ENCODE data around the gene ATP8A2.

The ATP8A2 gene

DNA sequence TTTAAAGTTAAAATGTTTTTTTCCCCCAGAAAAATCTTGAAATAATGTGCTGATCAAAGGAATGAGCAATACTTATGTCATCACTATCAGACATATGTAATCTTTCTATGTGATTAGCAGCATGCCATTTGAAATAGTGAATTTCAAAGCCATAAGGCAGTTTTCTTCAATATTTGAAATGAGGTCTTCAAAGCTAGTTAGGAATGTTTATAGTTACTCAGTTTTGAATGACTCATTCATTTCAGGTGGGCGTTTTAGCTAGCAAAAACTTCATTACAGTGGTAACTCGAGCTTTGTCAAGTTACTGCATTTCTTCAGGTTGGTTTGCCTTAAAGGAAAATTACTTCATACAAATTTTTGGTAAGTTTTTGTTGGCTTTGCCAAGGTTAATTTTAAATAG lies 102.1 kb downstream of the ATP8A2 start:
- no peak for DNase-seq (ENCODE audit: extremely low read depth, insufficient read length)
- no peak overlapping the region for H3K4me3 ChIP-seq (replicated peaks; ENCODE audit: low read depth, low read length)
- no peak for TF ChIP-seq CTCF (IDR thresholded peaks at IDR 0.05; ENCODE audit: insufficient read depth, low read length, poor library complexity, severe bottlenecking)
- no peaks in the 10 kb centered on the region for H3K36me3 ChIP-seq (ENCODE audit: control insufficient read depth, insufficient read depth, low read length)
- no peaks in the 10 kb centered on the region for H3K27me3 ChIP-seq (replicated peaks; ENCODE audit: control insufficient read depth, insufficient read depth, low read length)

DNA sequence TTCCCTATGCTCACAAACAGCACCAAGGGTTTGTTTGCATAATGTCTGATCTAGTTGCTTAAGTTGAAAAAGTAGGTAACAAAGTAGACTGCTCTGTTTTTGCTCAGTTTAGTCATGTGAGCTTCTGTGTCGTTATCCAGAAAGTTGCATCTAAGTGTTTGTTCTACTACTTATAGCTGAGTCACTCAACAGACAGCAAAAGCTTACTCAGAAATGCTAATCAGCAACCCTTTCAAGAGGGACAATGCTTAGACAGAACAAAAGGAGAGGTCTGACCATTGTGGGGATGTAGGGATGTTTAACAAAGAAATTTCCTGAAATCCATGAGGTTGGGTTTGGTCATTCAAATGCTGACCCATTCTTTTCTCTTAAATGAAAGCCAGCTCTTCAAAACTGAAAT lies 106.4 kb downstream of the ATP8A2 start:
- no peak overlapping the region for H3K4me3 ChIP-seq (replicated peaks; ENCODE audit: low read depth, low read length)
- no peak for TF ChIP-seq CTCF (IDR thresholded peaks at IDR 0.05; ENCODE audit: insufficient read depth, low read length, poor library complexity, severe bottlenecking)
- H3K27me3 ChIP-seq (replicated peaks; ENCODE audit: control insufficient read depth, insufficient read depth, low read length): no peaks in the 10 kb centered on the region
- DNase-seq (ENCODE audit: extremely low read depth, insufficient read length): no peak
- H3K36me3 ChIP-seq (ENCODE audit: control insufficient read depth, insufficient read depth, low read length): no peaks in the 10 kb centered on the region

DNA sequence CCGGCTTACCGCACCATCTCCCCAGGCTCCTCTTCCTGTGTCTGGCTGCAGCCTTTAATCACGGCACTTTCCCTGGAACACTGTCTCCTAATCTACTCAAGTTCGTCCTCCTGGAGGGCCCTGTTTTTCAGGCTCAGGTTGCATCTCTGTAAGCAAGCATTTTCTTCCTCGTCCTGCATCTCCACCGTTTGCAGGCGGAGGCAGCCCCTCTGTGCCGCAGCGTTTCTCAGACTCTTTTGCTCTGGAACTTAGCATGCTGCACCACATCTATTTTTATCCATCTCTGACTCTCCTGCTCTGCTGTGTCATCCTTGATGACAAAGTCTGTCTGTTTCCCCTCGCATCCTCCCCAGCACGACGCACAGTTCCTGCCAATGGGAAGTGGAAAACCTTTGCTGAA lies 117.5 kb downstream of the ATP8A2 start:
- DNase-seq (ENCODE audit: extremely low read depth, insufficient read length): no peak
- H3K36me3 ChIP-seq (ENCODE audit: control insufficient read depth, insufficient read depth, low read length): no peaks in the 10 kb centered on the region
- no peak for TF ChIP-seq CTCF (IDR thresholded peaks at IDR 0.05; ENCODE audit: insufficient read depth, low read length, poor library complexity, severe bottlenecking)
- H3K27me3 ChIP-seq (replicated peaks; ENCODE audit: control insufficient read depth, insufficient read depth, low read length): no peaks in the 10 kb centered on the region; the same call in 1 of the 2 replicates
- no peak overlapping the region for H3K4me3 ChIP-seq (replicated peaks; ENCODE audit: low read depth, low read length)

DNA sequence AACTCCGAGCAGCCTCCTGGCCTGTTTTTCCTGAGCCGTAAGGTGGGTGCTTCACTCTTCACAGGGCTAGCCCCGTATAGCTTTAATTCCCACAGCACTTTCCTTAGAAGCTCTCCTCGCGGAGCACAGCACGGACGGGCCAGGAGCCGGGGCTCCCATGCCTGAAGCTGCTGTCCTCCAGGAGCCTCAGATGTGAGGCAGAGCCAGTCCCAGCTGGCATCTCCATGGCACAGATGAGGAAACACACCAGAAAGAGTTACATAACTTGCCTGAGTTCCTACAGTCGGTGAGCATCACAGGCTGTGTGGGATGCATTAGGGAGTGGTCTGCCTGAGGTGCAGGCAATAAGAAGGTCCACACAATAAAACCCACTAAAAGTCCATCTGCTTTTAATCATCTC lies 118.5 kb downstream of the ATP8A2 start:
- H3K27me3 ChIP-seq (replicated peaks; ENCODE audit: control insufficient read depth, insufficient read depth, low read length): no peaks in the 10 kb centered on the region; the same call in 1 of the 2 replicates
- H3K36me3 ChIP-seq (ENCODE audit: control insufficient read depth, insufficient read depth, low read length): no peaks in the 10 kb centered on the region
- no peak for TF ChIP-seq CTCF (IDR thresholded peaks at IDR 0.05; ENCODE audit: insufficient read depth, low read length, poor library complexity, severe bottlenecking)
- no peak for DNase-seq (ENCODE audit: extremely low read depth, insufficient read length)
- H3K4me3 ChIP-seq (replicated peaks; ENCODE audit: low read depth, low read length): no peak overlapping the region

GRCh38 chr13:25493931-25494640 lies 122.3 kb downstream of the ATP8A2 start:
- H3K27me3 ChIP-seq (replicated peaks; ENCODE audit: control insufficient read depth, insufficient read depth, low read length): no peaks in the 10 kb centered on the region; the same call in 1 of the 2 replicates
- no peak overlapping the region for H3K4me3 ChIP-seq (replicated peaks; ENCODE audit: low read depth, low read length)
- DNase-seq (ENCODE audit: extremely low read depth, insufficient read length): no peak
- no peak for TF ChIP-seq CTCF (IDR thresholded peaks at IDR 0.05; ENCODE audit: insufficient read depth, low read length, poor library complexity, severe bottlenecking)
- H3K36me3 ChIP-seq (ENCODE audit: control insufficient read depth, insufficient read depth, low read length): no peaks in the 10 kb centered on the region

All from GM06990 (cell line).